ENCODE results near the gene GCN1.
"Not testable (repeated sequence)": the region's sequence is repeated elsewhere in the genome, so short reads cannot be mapped to it uniquely, and the experiment has no call there.

GCN1 gene

DNA sequence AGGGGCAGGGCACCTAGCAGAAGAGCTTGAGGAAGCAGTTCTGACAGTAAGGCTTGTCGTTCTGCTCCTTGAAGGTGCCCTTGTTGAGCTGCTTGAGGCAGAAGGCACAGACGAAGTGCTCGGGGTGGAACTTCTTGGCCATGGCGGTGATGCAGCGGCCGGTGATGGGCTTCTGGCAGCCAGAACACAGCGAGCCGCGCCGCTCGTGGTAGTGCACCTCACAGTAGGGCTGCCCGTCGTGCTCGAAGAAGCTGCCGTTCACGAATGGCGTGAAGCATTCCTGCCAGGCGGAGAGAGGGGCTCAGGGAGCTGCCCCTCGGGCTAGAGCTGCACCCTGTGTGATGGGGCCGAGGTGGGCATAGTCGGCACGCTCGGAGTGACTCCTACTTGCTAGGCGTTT, 17.8 kb upstream of the GCN1 start:
- DNase-seq (ENCODE audit: low spot score) = no peak
- TF ChIP-seq, protein P1, sequence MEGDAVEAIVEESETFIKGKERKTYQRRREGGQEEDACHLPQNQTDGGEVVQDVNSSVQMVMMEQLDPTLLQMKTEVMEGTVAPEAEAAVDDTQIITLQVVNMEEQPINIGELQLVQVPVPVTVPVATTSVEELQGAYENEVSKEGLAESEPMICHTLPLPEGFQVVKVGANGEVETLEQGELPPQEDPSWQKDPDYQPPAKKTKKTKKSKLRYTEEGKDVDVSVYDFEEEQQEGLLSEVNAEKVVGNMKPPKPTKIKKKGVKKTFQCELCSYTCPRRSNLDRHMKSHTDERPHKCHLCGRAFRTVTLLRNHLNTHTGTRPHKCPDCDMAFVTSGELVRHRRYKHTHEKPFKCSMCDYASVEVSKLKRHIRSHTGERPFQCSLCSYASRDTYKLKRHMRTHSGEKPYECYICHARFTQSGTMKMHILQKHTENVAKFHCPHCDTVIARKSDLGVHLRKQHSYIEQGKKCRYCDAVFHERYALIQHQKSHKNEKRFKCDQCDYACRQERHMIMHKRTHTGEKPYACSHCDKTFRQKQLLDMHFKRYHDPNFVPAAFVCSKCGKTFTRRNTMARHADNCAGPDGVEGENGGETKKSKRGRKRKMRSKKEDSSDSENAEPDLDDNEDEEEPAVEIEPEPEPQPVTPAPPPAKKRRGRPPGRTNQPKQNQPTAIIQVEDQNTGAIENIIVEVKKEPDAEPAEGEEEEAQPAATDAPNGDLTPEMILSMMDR (IDR thresholded peaks at IDR 0.05; ENCODE audit: extremely low read depth, insufficient read depth, missing control alignments) = no peak
- in situ Hi-C loops (cut with MboI; ENCODE audit: low pct_unique_long_range_greater_than_20kb, low sequenced_read_pairs, unreplicated experiment) = no loop called here

DNA sequence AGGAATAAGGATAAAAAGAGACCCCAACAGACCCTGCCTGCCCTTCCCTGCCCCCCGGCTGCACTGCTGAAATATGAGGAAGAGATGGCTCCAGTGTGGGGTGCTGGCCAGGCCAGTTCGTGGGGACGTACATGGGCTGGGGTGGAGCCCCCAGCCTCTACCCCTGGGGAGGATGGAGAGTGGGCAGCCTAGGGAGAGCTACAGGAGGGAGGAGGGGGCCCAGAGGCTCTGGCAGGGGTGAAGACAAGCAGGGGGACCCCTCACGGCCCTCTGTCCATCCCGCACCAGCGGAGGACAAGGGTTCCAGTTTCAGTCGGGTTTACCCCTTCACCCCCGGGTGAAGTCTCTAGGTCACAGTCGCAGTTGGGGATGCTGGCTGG, 17.4 kb upstream of the GCN1 start:
- TF ChIP-seq, protein P1 (IDR thresholded peaks at IDR 0.05; ENCODE audit: extremely low read depth, insufficient read depth, missing control alignments) = no peak
- DNase-seq (ENCODE audit: low spot score) = no peak
- in situ Hi-C loops (cut with MboI; ENCODE audit: low pct_unique_long_range_greater_than_20kb, low sequenced_read_pairs, unreplicated experiment) = no loop called here

DNA sequence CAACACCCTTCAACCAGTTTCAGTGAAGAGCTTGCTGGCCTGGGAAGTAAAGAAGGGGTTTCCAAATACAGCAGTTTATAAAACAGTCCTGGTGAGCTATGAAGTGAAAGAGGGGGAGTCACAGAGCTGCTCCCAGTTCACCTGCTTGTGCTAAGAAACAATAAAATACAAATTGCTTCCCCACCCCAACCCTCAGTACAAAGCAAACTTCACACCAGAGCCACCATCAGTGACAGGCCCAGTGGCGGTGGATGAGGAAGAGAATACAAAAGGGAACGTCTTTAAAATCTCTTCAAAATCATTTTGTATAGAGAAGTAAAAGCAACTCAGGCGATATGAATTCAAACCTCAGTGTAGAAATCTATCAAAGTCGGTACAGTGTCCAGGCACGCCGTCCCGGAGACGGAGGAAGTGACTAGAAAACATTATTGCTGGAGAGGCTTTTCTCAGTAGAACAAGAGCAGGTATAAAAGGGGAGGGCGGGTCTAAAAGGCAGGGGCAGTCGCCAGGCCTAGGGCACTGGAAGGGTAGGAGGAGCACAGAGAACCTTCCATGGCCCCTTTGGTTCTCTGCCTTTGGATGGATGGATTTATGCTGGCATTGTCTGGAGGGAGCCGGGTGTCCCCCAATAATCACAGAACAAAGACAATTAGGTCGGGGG, 16.9 kb upstream of the GCN1 start:
- TF ChIP-seq, protein P1 (IDR thresholded peaks at IDR 0.05; ENCODE audit: extremely low read depth, insufficient read depth, missing control alignments) = no peak
- DNase-seq (ENCODE audit: low spot score) = no peak
- in situ Hi-C loops (cut with MboI; ENCODE audit: low pct_unique_long_range_greater_than_20kb, low sequenced_read_pairs, unreplicated experiment) = no loop called here

DNA sequence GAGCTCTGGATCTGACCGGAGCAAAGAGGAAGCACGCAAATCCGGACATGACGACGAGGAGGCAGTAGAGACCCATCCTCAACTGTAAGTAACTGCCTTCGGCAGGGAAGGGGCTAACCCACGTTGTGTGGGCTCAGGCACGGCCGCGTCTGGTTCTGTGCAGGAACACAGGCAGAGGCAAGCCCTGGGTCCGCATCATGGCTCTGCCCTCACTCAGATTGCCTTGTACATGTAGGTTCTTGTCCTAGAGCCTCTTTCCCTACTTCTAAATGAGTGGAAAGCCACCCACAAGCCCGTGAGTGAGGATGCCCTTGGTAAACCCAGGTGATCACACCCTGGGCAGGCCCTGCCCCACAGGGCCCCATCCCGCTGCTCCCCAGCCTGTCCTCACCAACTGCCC, 15.3 kb upstream of the GCN1 start:
- no peak for DNase-seq (ENCODE audit: low spot score)
- in situ Hi-C loops (cut with MboI; ENCODE audit: low pct_unique_long_range_greater_than_20kb, low sequenced_read_pairs, unreplicated experiment) = no loop called here
- TF ChIP-seq, protein P1 (IDR thresholded peaks at IDR 0.05; ENCODE audit: extremely low read depth, insufficient read depth, missing control alignments) = no peak

DNA sequence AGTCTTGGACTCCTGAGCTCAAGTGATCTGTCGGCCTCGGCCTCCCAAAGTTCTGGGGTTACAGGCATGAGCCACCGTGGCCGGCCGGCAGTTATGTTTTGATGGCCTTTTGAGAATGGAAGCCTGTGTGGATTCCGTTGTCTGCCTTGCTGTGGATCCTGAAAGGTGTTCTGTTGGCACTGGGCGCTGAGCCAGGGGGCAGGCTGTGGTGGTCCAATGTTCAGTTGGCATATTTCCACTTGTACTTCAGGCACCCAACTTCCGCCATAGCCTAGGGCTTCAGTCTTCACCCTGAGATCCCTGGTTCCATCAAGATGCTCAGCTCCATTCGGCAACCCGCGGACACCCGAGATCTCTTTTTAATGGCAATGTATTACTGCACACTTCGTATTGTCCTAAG, 12.7 kb upstream of the GCN1 start:
- TF ChIP-seq, protein P1 (IDR thresholded peaks at IDR 0.05; ENCODE audit: extremely low read depth, insufficient read depth, missing control alignments) = no peak
- in situ Hi-C loops (cut with MboI; ENCODE audit: low pct_unique_long_range_greater_than_20kb, low sequenced_read_pairs, unreplicated experiment) = no loop called here
- DNase-seq (ENCODE audit: low spot score) = no peak

DNA sequence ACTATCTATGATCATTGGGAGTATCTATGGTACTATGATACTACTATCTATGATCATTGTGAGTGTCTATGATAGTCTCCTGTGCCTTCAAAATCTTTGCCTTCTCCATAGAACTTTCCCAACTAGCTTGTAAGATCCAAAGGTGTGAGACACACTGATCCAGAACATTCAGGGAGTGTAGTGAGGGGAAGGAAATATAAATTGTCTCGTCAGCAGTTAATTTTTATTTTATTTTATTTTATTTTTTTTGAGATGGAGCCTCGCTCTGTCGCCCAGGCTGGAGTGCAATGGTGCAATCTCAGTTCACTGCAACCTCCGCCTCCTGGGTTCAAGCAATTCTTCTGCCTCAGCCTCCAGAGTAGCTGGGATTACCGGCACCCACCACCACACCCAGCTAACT, 12.3 kb upstream of the GCN1 start:
- in situ Hi-C loops (cut with MboI; ENCODE audit: low pct_unique_long_range_greater_than_20kb, low sequenced_read_pairs, unreplicated experiment); DNase-seq (ENCODE audit: low spot score): not testable (repeated sequence)

DNA sequence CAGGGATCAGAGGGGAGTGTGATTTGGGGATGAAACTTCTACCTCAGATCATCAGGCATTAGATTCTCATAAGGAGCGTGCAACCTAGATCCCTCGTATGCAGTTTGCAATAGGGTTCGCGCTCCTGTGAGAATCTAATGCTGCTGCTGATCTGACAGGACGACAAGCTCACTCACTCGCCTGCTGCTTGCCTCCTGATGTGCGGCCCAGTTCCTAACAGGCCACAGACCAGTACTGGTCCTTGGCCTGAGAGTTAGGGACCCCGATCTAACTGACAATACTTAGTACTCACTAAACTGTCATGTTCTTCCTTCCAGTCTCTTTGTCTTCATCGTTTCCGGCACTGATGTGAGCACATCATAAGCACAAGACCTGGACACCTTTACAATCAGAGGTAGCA, 11.7 kb upstream of the GCN1 start:
- TF ChIP-seq, protein P1 (IDR thresholded peaks at IDR 0.05; ENCODE audit: extremely low read depth, insufficient read depth, missing control alignments) = no peak
- in situ Hi-C loops (cut with MboI; ENCODE audit: low pct_unique_long_range_greater_than_20kb, low sequenced_read_pairs, unreplicated experiment) = no loop called here
- no peak for DNase-seq (ENCODE audit: low spot score)
